Lung (tissue), 12 donors: ENCODE results near the gene LHPP. TPM values are rescaled to one million over a fixed set of nuclear protein-coding genes. Genes with fewer than 3 reads are reported as not detected.

Experiments
- ATAC-seq: fragments of 200-7000 bp; cut with Tn5 transposase; one replicate; pipeline ENCODE4 v1.9.1; 2020; ENCODE audit warnings: moderate number of reproducible peaks; ENCODE audit not compliant: insufficient read depth, low FRiP score
- DNase-seq, 3 donors: peaks; one replicate each; pipeline ENCODE4 v3.0.0-alpha.2; 2013 to 2017
- H3K27ac ChIP-seq, 2 donors: one replicate each; pipeline ENCODE4 v1.5.1; 2013; ENCODE audit warnings: mild to moderate bottlenecking in 2 of 2, moderate library complexity in 2 of 2, control low read depth in 1 of 2, inconsistent platforms in 1 of 2, low read depth in 1 of 2, low read length in 1 of 2
- H3K27me3 ChIP-seq, 3 donors: one replicate each; pipeline ENCODE4 v1.5.1; 2013; ENCODE audit warnings: low read length in 2 of 3; ENCODE audit not compliant: control insufficient read depth in 3 of 3, insufficient read depth in 3 of 3
- H3K36me3 ChIP-seq, 4 donors: one replicate each; pipeline ENCODE4 v1.5.1; 2013; ENCODE audit warnings: low read length in 4 of 4, mild to moderate bottlenecking in 1 of 4, moderate library complexity in 1 of 4; ENCODE audit not compliant: control insufficient read depth in 4 of 4, insufficient read depth in 4 of 4
- H3K4me1 ChIP-seq, 5 donors: one replicate each; pipeline ENCODE4 v1.5.1; 2013; ENCODE audit warnings: low read length in 5 of 5, mild to moderate bottlenecking in 2 of 5, moderate library complexity in 1 of 5; ENCODE audit not compliant: control insufficient read depth in 5 of 5, insufficient read depth in 5 of 5
- H3K4me3 ChIP-seq: one replicate; pipeline ENCODE4 v1.5.1; 2013; ENCODE audit warnings: mild to moderate bottlenecking, control low read depth, moderate library complexity
- H3K9ac ChIP-seq, 2 donors: one replicate each; pipeline ENCODE4 v1.5.1; 2013; ENCODE audit warnings: low read length in 2 of 2, control low read depth in 1 of 2; ENCODE audit not compliant: insufficient read depth in 1 of 2
- H3K9me3 ChIP-seq, 4 donors: one replicate each; pipeline ENCODE4 v1.5.1; 2013; ENCODE audit warnings: low read length in 3 of 4, mild to moderate bottlenecking in 1 of 4, moderate library complexity in 1 of 4; ENCODE audit not compliant: control insufficient read depth in 4 of 4, insufficient read depth in 3 of 4
- WGBS, 2 donors: extraction: QIAGEN DNeasy Blood & Tissue Kit; methylation state at CpG; one replicate each; pipeline ENCODE4 v1.1.7; 2013; 5-methylcytosine and 5-hydroxymethylcytosine counted together
- polyA plus RNA-seq, 2 donors: library from polyadenylated mRNA; stranded (reverse); fragments of 200-250 nt; gene quantifications; one replicate each; pipeline ENCODE4 v1.2.1, GENCODE V29; 2013
- total RNA-seq, 2 donors: library from RNA; depleted of rRNA in 1 of 2; stranded (reverse); fragments of >200 nt in 1 of 2; gene quantifications; one replicate each; pipeline ENCODE4 v1.2.1, GENCODE V29; 2014 to 2021
- TF ChIP-seq, protein P1 (sequence below): IDR thresholded peaks from 2 replicates; pipeline ENCODE4 v1.5.1; 2012; ENCODE audit warnings: mild to moderate bottlenecking; ENCODE audit errors: control extremely low read depth, extremely low read depth
- donor health status: control.
- donor health status: control.
- donor health status: Bipolar disorder and iron deficiency.
- donor health status: healthy.
- donor health status: DM: yes; HTN: yes; CAD: no.

The LHPP gene
- total and polyA plus RNA-seq, 4 donors = 7.1 to 18.6 (median 14.8) TPM

DNA sequence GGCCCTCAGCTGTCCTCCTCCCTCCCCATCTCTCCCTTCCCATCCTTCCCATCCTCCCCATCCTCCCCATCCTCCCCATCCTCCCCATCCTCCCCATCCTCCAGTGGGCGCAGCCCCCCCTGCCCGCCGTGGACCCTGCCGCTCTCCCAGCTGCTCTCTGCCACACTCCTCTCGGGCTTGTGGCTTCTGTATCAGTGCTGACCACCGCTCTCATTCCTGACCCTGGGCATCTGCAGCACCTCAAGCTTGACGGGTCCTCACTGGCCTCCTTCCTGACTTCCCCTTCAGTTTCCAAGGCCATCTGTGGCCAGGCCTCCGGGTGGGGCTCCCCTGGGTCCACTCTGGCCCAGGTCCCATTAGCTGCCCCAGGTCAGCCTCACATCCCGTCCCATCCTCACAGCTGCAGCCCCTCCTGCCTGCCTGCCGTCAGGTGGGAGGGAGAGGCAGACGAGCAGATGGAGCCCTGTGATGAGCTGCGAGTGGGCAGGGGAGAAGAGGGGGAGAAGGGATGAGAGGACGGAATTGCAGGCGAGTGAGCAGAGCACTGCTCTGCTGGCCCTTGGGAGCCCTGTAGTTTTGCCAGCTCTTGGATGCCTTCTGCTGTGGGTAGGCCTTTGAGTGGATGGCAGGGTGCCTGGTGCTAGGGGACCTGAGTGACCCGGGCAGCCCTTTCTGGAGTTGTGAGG, 35.7 kb downstream of the LHPP start:
- ATAC-seq (no peak), DNase-seq (no peak)
- H3K4me3 ChIP-seq = no peak overlapping the region
- TF ChIP-seq, protein P1, sequence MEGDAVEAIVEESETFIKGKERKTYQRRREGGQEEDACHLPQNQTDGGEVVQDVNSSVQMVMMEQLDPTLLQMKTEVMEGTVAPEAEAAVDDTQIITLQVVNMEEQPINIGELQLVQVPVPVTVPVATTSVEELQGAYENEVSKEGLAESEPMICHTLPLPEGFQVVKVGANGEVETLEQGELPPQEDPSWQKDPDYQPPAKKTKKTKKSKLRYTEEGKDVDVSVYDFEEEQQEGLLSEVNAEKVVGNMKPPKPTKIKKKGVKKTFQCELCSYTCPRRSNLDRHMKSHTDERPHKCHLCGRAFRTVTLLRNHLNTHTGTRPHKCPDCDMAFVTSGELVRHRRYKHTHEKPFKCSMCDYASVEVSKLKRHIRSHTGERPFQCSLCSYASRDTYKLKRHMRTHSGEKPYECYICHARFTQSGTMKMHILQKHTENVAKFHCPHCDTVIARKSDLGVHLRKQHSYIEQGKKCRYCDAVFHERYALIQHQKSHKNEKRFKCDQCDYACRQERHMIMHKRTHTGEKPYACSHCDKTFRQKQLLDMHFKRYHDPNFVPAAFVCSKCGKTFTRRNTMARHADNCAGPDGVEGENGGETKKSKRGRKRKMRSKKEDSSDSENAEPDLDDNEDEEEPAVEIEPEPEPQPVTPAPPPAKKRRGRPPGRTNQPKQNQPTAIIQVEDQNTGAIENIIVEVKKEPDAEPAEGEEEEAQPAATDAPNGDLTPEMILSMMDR = no peak
- no peak overlapping the region for H3K27ac ChIP-seq
- peaks cover 0 to 4% (median under 1%) of the 10 kb centered on the region in 4 donors for H3K9me3 ChIP-seq
- H3K9ac ChIP-seq = no peak overlapping the region
- WGBS, 2 donors = 86 to 89% methylated on average over 15 of the region's 15 CpGs
- peaks cover 2 to 7% (median 5%) of the 10 kb centered on the region in 4 donors for H3K36me3 ChIP-seq
- no peaks in the 10 kb centered on the region for H3K4me1 ChIP-seq
- no peaks in the 10 kb centered on the region for H3K27me3 ChIP-seq

DNA sequence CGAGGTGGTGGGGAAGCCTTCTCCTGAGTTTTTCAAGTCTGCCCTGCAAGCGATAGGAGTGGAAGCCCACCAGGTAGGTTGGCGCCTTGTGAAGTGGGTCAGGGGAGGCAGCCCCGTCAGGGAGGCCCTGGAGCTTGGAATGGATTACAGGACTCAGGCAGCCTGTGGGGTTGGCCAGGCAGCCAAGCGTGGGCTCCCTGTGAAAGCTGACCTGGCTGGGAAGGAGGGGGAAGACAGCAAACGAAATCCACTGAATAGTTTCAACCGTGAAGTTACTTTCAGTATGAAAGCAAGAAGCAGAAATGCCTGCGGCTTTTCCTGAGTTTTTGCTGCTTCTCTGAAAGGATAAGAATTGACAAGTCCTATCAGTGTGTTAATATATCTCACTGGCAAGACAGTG, 36.4 kb downstream of the LHPP start:
- no peak for ATAC-seq
- H3K4me1 ChIP-seq = no peaks in the 10 kb centered on the region
- TF ChIP-seq, protein P1 = no peak
- H3K36me3 ChIP-seq = peaks cover 2 to 7% (median 5%) of the 10 kb centered on the region in 4 donors
- no peak overlapping the region for H3K4me3 ChIP-seq
- H3K27me3 ChIP-seq = no peaks in the 10 kb centered on the region
- H3K27ac ChIP-seq = no peak overlapping the region
- H3K9ac ChIP-seq = no peak overlapping the region
- DNase-seq = no peak
- peaks cover 0 to 4% (median under 1%) of the 10 kb centered on the region in 4 donors for H3K9me3 ChIP-seq
- 94 to 97% methylated on average over 8 of the region's 8 CpGs for WGBS, 2 donors

DNA sequence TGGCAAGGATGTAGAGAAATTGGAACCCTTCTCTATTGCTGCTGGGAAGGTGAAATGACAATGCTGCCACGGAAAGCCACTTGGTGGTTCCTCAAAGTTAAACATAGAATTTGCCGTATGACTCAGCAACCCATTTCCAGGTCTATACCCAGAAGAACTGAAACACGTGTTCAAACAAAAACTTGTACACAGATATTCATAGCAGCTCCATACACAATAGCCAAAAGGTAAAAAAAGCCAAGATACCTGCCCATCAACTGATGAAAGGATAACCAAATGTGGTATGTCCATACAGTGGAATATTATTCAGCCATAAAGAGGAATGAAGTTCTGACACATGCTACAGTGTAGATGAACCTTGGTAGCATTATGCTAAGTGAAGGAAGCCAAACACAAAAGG, 39.1 kb downstream of the LHPP start:
- DNase-seq (no peak), ATAC-seq (no peak)
- H3K36me3 ChIP-seq = peaks cover 2 to 7% (median 5%) of the 10 kb centered on the region in 4 donors
- H3K9ac ChIP-seq = no peak overlapping the region
- no peaks in the 10 kb centered on the region for H3K4me1 ChIP-seq
- no peak overlapping the region for H3K27ac ChIP-seq
- WGBS, 2 donors = 76 to 84% methylated on average over 3 of the region's 3 CpGs
- H3K4me3 ChIP-seq = no peak overlapping the region
- TF ChIP-seq, protein P1 = no peak
- no peaks in the 10 kb centered on the region for H3K27me3 ChIP-seq
- peaks cover 0 to 4% (median under 1%) of the 10 kb centered on the region in 4 donors for H3K9me3 ChIP-seq

DNA sequence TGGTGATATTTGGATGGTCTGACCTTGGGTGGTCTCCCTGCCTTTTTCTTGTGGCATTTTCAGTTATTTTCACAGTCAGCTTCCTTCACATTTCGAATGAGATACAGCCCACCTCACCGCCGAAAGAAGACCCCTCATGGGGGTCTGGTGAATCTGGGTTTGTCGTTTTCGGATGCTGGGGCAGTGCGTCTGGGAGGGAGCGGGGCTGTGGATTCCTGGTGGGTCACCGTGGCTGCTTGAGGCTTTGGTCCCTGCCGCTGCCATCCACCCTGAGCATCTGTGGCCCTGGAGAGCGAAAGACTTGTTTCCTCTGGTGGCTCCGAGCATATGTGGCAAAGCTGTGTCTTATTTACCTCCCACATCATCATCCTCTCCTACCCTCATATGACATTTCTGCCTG, 43.1 kb downstream of the LHPP start:
- Histone ChIP-seq H3K27me3 (no peaks in the 10 kb centered on the region), H3K27ac (no peak overlapping the region), H3K4me1 (no peaks in the 10 kb centered on the region), H3K4me3 (no peak overlapping the region), H3K36me3 (peaks cover under 1 to 6% (median 3%) of the 10 kb centered on the region in 4 donors), H3K9ac (no peak overlapping the region), H3K9me3 (peaks cover 0 to 4% (median under 1%) of the 10 kb centered on the region in 4 donors)
- no peak for DNase-seq
- 91 to 97% methylated on average over 11 of the region's 11 CpGs for WGBS, 2 donors
- no peak for ATAC-seq
- TF ChIP-seq, protein P1 = no peak
